Urinary bladder (tissue), 4 donors: ENCODE results near the gene MDC1. TPM values are rescaled to one million over a fixed set of nuclear protein-coding genes. Genes with fewer than 3 reads are reported as not detected.
A peak's percentile ranks its signal among the peaks of the same experiment; 100 is the strongest.

Experiments
- DNase-seq: peaks from one replicate; pipeline ENCODE4 v3.0.0-alpha.2; 2015; ENCODE audit errors: extremely low spot score
- H3K27ac ChIP-seq: one replicate; pipeline ENCODE4 v1.5.1; 2013; ENCODE audit warnings: low read depth, mild to moderate bottlenecking, moderate library complexity
- H3K36me3 ChIP-seq: one replicate; pipeline ENCODE4 v1.6.1; 2013; ENCODE audit warnings: mild to moderate bottlenecking, moderate library complexity; ENCODE audit not compliant: insufficient read depth
- H3K4me1 ChIP-seq: one replicate; pipeline ENCODE4 v1.6.1; 2013; ENCODE audit warnings: mild to moderate bottlenecking, moderate library complexity; ENCODE audit not compliant: insufficient read depth
- H3K4me3 ChIP-seq: one replicate; pipeline ENCODE4 v1.5.1; 2013; ENCODE audit warnings: low read depth, low read length
- WGBS: extraction: QIAGEN DNeasy Blood & Tissue Kit; methylation state at CpG from one replicate; pipeline ENCODE4 v1.1.7; 2013; 5-methylcytosine and 5-hydroxymethylcytosine counted together
- polyA plus RNA-seq: library from polyadenylated mRNA; stranded (reverse); fragments of 200-250 nt; gene quantifications from one replicate; pipeline ENCODE4 v1.2.3, GENCODE V29; 2013
- total RNA-seq: library from RNA; depleted of rRNA; stranded (reverse); fragments of >200 nt; gene quantifications from one replicate; pipeline ENCODE4 v1.2.3, GENCODE V29; 2014
- donor health status: healthy with polysubstance abuse.
- donor health status: healthy.

MDC1 gene
- total and polyA plus RNA-seq, 2 donors, result 9.8 to 18.3 TPM

- no peak for DNase-seq
- 81% methylated on average over 7 of the region's 7 CpGs for WGBS
- H3K4me1 ChIP-seq, result no peaks in the 10 kb centered on the region
- H3K27ac ChIP-seq, result no peak overlapping the region
- H3K36me3 ChIP-seq, result peaks cover 2% of the 10 kb centered on the region
- H3K4me3 ChIP-seq, result no peak overlapping the region
Observed at GRCh38 chr6:30712441-30712945, 4.6 kb downstream of the MDC1 start.

DNA sequence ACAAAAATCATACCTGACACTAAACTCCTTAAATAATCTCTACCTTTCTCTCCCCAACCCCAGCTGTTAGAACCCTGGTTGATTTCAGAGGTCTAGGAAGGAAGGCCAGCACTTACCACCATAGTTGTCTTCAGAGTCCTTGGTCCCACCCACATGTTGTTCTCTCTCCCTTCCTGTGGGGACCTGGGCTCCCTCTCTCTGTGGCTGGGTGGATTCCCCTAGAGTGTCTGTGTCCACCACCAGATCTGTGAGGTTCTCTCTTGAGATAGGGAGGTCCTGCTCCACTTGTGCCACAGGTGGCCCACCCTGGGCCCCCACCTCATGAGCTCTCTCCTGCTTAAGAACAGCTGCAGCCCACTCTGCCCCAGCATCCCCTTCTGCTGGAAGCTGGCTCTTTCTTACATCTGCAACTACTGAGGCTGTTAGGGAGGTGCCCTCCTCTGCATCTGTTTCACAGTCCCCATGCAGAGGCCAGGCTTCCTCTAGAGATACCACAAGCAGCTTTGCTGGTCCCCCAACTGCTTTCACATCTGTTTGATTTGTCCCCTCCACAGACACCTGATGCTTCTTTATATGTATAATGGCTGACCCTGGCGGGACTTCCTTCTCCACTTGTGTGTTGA, 5.2 kb downstream of the MDC1 start:
- DNase-seq, result no peak
- no peaks in the 10 kb centered on the region for H3K4me1 ChIP-seq
- H3K27ac ChIP-seq, result no peak overlapping the region
- peaks cover 2% of the 10 kb centered on the region for H3K36me3 ChIP-seq
- WGBS, result 87% methylated on average over 1 of the region's 1 CpG
- no peak overlapping the region for H3K4me3 ChIP-seq

- Histone ChIP-seq H3K36me3 (peaks cover 2% of the 10 kb centered on the region), H3K27ac (no peak overlapping the region), H3K4me1 (no peaks in the 10 kb centered on the region), H3K4me3 (no peak overlapping the region)
- 98% methylated on average over 2 of the region's 2 CpGs for WGBS
- DNase-seq, result no peak
Observed at GRCh38 chr6:30709101-30709868, 7.8 kb downstream of the MDC1 start.

DNA sequence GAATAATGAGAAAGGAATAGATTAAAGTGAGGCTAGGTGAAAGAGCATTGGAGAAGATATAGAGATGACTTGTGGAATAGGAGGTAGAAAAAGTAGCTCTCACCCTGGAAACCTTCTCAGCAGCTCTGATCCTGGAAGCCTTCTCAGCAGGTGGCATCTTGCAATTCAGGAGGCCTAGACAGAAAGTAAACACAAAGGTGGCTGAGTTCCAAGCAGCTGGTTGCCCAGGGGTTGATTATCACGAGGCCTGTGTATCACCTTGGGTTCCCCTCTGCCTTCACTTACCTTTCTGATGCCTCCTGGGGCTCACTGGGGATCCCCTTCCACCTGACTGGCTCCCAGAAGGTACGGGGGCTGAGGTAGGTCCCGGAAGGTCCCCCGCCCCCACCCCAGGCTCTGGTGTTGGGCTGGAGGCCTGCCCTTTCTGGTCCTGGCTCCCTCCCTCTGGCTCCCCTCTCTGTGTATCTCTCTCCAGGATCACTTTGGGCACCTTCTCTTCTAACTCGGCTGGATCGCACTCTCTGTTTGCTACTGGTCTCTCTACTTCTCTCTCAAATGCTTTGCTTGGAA, 9.7 kb downstream of the MDC1 start:
- no peak overlapping the region for H3K27ac ChIP-seq
- H3K4me1 ChIP-seq, result no peaks in the 10 kb centered on the region
- no peak overlapping the region for H3K4me3 ChIP-seq
- DNase-seq, result no peak
- 75% methylated on average over 6 of the region's 6 CpGs for WGBS
- H3K36me3 ChIP-seq, result peaks cover 2% of the 10 kb centered on the region

- Histone ChIP-seq H3K36me3 (no peaks in the 10 kb centered on the region), H3K4me3 (no peak overlapping the region), H3K4me1 (no peaks in the 10 kb centered on the region), H3K27ac (no peak overlapping the region)
- DNase-seq, result no peak
- 93% methylated on average over 4 of the region's 4 CpGs for WGBS
Observed at GRCh38 chr6:30705620-30706019, 11.5 kb downstream of the MDC1 start.

- H3K4me1 ChIP-seq, result no peaks in the 10 kb centered on the region
- no peak overlapping the region for H3K4me3 ChIP-seq
- no peak overlapping the region for H3K27ac ChIP-seq
- no peak for DNase-seq
- 94% methylated on average over 4 of the region's 4 CpGs for WGBS
- no peaks in the 10 kb centered on the region for H3K36me3 ChIP-seq
Observed at GRCh38 chr6:30703821-30704220, 13.3 kb downstream of the MDC1 start.

DNA sequence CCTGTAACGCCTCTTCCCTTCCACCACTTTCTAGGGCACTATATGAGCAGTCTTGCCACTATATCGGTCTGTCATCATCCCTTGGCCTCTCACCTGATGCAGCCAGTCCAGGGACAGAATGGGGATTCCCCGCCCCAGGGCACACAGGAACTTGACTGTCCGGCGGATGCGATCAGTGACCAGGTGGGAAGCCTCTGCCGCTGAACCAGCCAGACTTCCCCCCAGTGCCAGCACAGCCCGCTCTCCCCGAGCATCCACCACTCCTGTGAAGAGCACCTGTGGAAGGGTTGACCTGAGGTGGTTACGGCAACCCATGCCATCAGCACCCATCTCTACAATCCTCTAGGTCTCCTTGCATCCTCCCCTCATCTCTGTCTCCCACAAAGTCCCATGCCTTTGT, 14.1 kb downstream of the MDC1 start:
- 96% methylated on average over 10 of the region's 10 CpGs for WGBS
- Histone ChIP-seq H3K27ac (no peak overlapping the region), H3K4me1 (no peaks in the 10 kb centered on the region), H3K36me3 (no peaks in the 10 kb centered on the region), H3K4me3 (no peak overlapping the region)
- DNase-seq, result no peak

DNA sequence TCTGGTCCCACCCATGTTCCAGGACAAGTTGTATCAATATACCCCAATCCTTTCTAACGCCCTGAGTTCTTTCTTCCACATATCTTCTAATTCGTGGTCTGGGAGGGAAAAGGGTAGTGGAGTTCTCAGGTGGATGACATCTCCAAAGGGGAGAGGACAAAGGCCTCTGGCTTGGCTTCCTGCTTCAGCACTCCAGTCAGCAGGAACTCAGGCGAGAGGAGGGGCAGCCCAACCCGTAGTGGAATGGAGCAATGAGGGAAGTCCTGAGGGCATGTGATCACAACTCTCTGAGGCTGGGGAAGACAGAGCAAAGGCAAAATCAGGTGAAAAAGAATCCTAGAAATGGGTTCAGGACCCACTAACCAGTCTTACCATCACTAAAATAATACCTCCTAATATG, 16.7 kb downstream of the MDC1 start:
- Histone ChIP-seq H3K36me3 (no peaks in the 10 kb centered on the region), H3K4me3 (no peak overlapping the region), H3K27ac (no peak overlapping the region), H3K4me1 (no peaks in the 10 kb centered on the region)
- DNase-seq, result no peak
- 73% methylated on average over 4 of the region's 4 CpGs for WGBS

GRCh38 chr6:30696432-30696831, 20.6 kb downstream of the MDC1 start:
- Histone ChIP-seq H3K4me3 (no peak overlapping the region), H3K27ac (no peak overlapping the region), H3K36me3 (no peaks in the 10 kb centered on the region), H3K4me1 (no peaks in the 10 kb centered on the region)
- DNase-seq, result no peak
- 96% methylated on average over 5 of the region's 5 CpGs for WGBS

DNA sequence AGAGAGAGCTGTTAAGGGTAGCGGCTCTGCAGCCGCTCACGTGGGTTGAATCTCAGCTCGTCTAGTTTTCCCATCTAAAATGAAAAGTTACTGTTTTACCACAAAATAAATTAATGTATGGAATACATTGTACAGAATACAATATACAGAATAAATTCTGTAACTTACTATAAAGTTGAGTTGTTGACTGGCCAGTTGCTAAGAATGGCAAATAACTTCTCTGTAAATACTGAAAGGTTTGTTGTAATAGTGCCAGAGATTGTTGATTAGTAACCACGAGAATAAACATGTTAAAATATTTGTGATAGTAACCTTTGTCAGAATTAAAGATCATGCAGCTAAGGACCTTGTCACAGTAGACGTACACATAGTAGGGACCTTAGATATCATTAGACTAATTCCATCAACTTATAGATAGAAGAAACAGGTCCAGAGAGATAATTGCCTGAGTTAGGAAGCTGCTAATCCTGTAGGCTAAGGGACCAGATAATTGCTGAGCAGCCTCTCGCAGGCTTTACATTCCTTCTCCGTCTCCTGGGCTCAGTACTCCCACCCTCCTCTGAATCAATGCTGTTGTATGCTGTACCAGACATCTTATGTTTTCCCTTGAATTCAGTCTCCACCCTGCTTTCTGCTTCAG, 25.8 kb downstream of the MDC1 start:
- peak overlapping the region; percentile 97 for H3K27ac ChIP-seq
- H3K4me3 ChIP-seq, result peak overlapping the region; percentile 56
- no peaks in the 10 kb centered on the region for H3K4me1 ChIP-seq
- no peaks in the 10 kb centered on the region for H3K36me3 ChIP-seq
- DNase-seq, result no peak
- 12% methylated on average over 8 of the region's 8 CpGs for WGBS

GRCh38 chr6:30690403-30691207, 26.5 kb downstream of the MDC1 start, which contains the start of gene NRM:
Gene NRM (minus strand): TSS chr6:30690984. CDS start chr6:30690974, 10 bp downstream.
- Histone ChIP-seq H3K36me3 (no peaks in the 10 kb centered on the region), H3K4me1 (no peaks in the 10 kb centered on the region), H3K27ac (peak within 1 kb of the TSS; percentile 97), H3K4me3 (peak within 1 kb of the TSS; percentile 56)
- under 1% methylated on average over 40 of the region's 40 CpGs for WGBS
- DNase-seq, result peak; percentile 84

DNA sequence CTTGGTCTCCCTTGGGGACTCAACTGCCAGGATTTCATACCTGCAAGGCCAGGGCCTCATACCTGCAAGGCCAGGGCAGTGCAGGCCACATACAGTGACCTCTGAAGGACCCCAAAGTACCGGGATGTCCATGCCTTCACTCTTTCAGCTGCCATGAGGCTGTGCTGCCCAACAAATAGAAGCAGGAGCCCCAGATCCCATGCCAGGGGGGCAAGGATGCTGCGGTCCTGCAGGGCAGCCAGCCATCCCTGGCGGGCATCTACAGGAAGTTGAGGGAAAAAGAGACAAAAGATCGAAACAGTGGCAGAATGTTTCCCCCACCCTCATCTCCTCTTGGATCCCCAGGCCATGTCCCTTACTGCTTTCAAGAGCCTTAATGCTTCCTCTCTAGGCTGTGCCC, 27.1 kb downstream of the MDC1 start:
- WGBS, result 21% methylated on average over 4 of the region's 4 CpGs
- DNase-seq, result no peak
- Histone ChIP-seq H3K4me1 (no peaks in the 10 kb centered on the region), H3K27ac (peak overlapping the region; percentile 97), H3K4me3 (no peak overlapping the region), H3K36me3 (no peaks in the 10 kb centered on the region)
